HG02943 (cell line): ENCODE results near the gene PTH1R.

ENCODE experiments used
- ATAC-seq: cut with Tn5 transposase; IDR thresholded peaks from one replicate; pipeline ENCODE4 v1.9.1; 2021; ENCODE audit warnings: mild to moderate bottlenecking, low read depth, moderate library complexity; ENCODE audit not compliant: unreplicated experiment

The PTH1R gene

DNA sequence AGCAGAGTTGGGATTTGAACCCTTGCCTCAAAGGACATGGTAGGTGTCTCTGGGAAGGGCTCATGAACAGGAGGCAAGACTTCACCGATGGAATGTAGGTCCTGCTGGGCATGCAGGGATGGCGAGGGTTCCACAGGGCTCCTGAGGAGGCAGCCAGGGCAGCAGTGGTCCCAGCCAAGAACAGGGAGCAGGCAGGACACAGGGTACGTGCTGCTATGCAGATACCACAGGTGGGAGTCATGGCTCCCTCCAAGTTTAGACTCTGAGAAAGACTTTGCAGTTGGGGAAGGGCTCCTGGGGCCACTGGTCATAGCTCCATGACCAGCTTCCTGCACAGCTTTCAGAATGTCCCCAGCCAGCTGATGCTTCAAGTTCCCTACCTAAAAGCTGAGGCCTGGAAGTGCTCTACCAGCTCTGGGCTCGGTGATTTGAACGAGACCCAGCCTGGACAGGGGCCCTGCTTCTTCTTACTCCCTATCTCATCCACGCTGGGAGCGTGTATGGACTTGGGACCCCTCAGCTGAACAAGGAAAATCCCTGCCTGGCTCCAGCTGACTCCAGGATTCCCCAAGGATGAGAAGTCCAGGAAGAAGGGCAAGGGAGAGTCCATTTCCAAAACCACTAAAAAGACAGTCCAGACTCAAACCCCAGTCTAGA, 15.0 kb upstream of the PTH1R start:
- no peak for ATAC-seq

DNA sequence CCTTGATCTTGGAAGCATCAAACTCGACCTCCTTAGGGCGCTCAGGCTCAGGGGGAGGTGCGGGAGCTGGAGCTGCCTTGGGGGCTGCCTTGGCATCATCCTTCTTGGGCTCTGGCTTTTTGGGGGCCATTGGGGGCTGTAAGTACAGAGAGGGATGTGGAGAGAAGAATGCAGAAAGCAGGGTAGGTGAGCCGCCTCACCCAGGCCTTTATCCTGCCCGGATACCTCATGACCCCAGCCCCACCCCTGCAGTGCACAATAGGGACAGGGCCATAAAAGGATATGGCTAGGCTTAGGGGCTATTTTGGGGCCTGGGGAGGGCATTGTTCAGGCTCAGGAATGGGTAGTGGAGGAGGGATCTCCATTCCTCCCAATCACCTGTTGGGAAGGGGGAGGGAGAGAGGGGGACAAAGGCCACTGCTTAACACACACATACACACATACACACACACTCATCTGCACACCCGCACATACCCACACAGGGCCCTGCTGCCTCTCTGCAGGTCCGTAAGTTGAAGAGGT, 14.2 kb upstream of the PTH1R start, which contains the start of gene MYL3:
TSS of gene MYL3 (minus strand) at position 184 of the 522 bp plus-strand sequence. CDS start at position 130, 54 bp downstream.
- ATAC-seq = no peak

DNA sequence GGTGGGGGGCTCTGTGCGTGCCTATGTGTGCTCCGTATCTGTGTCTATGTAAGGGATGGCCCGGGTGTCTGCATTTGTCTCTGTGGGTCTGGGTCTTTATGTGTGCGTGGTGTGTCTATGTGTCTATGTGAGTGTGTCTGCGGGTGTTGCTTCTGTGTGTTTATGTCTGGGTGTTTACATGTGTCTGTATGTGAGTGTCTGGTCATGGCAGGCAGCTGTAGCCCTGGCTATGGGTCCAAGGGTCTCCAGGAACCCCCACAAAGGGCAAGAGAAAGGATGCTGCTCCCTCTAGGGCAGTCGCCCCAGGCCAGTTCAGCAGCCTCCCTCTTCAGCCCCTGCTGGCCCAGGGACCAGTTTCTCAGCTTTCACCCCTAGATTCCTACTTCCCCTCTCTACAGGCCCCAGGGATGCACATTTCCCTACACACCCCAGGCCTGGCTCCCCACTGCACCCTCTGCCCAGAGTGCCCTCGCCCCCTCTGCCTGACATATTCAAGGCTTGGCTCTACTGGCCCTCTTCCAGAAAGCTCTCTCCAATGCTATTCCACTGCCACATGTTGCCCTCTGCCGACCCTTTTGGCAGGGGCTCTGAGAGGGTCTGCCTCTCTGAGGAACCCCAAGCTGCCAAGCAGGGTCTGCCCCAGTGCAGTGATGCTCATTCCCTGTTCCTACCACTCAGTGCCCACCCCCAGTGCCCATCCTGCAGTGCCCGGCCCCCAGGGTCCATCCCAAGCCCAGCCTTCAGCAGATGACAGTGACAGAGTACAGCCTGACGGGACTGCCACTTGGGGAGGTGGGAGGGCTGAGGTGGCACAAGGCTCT, 13.2 kb upstream of the PTH1R start:
- no peak for ATAC-seq

DNA sequence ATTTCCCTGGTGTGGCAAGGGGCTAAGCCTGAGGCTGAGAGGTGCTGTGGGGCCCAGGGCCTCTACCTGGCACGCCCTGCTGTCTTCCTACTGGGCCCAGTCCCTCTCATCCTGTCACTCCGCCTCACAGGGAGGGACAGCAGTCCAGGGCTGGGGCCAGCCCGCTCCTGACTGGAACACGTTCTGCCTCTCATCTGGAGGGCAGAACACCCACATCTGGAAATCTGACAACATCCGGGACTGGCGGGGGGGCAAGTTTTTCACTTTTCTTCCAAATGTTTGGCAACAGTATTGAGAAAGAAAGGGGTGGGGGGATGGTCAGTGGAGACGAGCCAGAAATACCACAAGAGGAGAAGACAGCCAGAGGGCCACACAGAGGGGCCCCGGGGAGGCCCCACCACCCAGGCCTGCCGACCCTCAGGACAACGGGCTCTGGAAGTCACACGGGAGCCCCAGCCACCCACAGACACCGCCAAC, 12.5 kb upstream of the PTH1R start:
- no peak for ATAC-seq

DNA sequence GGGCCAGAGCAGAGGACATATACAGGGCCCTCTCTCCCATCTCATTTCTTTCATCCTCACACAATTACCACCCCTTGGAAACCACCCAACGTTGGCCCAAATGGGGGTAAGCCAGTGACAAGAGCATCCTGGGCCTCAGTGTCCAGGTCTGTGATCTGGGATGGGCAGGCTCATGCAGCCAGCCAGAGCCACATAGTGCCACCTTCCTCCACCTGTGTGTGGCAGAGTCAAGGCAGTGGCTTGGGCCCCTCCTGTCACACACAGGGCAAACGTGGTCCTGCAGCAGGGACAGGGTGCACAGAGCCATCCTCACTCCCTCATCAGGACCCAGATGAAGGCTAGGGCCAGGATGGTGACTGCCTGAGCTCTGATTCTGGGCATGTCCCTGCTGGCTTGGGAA, 12.0 kb upstream of the PTH1R start:
- ATAC-seq = no peak

DNA sequence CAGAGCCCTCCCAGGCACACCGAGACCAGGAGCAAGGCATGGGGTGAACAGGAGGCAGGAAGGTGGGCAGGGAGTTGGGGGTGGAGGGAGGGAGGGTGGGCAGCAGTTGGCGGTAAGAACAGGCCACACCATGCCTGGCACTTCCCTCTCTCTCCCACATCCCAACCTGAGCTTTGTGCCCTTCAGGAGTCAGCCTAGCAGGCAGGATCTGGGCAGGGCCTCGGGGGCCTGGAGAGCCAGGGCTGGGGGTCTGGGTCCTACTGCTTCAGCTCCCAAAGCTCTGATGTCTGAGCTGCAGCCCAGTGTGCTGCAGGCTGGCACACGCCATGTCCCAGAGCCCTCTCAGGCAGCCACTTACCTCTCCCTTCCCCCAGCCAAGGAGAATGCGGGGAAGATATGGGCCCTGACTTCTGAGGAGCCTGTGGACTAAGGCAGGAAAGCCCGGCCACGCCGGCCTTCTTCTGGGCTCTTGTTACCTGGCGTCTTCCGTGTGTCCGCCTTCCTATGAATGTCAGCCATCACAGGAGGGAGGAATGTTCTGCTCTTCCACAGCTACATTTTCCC, 11.4 kb upstream of the PTH1R start:
- ATAC-seq = no peak

DNA sequence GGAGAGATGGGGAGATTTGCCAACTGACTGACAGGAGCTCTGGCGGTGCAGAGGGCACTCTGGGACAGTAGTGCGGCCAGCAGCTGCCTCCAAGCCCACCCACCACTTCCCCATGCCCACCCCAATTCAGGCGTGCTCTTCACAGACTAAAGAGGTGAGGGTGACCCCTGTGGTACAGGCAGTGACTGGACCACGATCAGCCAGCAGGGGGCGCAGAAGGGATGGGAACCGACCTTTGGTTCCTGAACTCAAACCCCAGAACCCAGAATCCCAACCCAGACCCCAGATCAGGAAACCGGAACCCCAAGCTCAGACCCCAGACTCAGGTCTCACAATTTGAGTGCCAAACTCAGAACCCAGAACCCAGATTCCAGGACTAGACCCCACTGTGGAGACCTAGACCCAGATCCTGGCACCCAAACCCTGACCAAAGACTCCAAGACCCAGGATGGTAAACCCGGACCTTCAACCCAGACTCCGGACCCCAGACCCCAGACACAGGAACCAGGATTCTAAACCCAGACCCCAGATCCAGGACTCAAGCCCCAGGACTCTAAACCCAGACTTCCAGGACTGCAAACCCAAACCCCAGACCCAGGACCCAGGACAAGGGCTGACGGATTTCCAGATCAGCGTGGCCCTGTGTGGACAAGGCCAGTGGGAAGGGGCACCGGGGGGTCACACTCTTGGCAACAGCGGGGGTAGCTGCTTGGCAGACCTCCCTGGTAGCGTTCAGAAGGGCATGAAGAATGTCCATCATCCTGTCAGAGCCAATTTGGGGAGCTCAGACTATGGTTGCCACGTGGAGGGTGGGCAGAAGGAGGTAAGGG, 10.6 kb upstream of the PTH1R start:
- no peak for ATAC-seq

DNA sequence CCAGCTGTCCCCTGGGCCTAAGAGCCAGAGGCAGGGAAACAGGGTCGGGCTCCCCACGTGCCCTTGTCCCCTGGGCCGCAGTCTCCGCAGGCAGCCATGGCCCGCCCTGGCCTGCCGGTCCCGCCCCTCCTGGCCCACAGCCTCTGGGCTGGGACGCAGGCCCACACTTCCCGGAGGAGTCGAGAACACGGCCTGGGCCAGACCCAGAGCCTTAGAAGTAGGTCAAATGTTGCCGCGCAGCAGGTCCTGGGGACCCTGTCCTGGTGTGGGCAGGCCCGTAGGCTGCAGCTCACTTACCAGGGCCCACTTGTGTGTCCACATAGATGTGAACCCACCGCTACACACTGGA, 10.0 kb upstream of the PTH1R start:
- ATAC-seq = no peak

DNA sequence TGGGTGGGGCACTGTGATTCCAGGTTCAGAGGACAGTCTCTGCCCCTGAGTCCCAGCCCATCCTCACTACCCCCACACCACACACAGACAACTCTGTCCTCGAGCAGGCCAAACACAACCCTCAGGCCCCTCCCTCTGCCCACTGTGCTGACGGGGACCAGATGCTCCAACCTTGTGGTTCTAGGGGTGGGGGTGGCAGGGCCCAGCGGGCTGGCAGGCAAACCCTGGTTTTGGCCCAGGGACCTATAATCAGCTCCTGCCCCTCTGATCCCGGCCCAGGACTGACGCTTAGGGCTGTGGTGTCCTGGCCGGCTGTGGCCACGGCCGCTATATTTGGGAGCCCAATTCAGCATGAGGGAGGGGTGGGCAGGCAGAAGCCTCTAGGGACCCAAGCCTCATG, 9.2 kb upstream of the PTH1R start:
- ATAC-seq = no peak

DNA sequence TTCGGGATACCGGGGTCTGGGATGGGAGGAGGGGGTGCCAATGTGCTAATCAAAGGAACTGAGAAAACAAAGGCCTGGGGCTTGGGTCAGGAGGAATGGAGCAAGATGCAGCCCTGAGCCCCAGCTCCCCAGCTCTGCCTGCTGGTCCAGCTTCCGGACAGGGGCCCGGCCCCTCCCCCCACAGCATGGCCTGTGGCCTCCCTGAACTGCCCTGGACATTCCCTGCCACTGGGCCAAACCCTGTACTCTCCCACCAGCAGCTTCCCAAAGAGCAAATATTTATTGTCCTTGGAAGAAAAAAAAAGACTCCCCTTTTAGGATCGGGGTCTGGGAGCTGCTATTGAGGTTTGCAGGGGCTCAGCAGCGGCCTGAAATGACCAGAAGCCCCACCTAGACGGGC, 8.6 kb upstream of the PTH1R start:
- ATAC-seq = no peak

DNA sequence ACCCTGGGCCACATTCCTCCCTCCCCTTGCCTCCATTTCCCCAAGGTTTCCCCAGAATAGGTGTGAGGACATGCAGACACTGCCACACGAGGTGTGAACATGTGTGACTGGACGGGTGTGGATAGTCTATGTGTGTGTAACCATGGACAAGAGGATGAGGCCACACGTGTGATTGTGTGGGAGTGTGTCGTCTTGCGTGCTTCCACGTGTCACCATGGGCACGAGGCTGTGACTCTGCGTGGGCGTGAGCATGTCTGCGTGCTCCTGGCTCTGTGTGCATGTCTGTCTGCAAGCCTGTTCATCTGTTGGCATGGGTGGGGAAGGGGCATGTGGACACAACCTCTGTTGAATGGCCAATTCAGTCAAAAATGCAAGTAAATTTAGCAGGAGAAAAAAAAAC, 8.1 kb upstream of the PTH1R start:
- ATAC-seq = no peak

DNA sequence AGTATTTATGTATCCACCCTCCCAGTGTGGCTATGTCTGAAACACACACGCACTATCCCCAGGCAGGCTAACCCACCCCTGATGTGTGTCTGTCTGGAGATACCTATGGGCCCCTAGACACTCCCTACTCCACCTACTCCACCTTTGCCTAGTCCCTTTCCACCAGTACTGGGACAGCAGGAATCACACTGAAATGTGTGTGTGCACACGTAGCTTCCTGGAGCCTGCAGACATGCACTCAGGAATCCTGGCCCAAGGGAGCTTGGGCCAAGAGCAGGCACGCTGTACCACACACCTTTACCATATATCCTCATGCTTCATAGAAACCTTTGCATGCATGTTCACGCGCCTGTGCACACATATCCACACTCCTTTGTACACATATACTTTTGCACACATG, 6.9 kb upstream of the PTH1R start:
- no peak for ATAC-seq

DNA sequence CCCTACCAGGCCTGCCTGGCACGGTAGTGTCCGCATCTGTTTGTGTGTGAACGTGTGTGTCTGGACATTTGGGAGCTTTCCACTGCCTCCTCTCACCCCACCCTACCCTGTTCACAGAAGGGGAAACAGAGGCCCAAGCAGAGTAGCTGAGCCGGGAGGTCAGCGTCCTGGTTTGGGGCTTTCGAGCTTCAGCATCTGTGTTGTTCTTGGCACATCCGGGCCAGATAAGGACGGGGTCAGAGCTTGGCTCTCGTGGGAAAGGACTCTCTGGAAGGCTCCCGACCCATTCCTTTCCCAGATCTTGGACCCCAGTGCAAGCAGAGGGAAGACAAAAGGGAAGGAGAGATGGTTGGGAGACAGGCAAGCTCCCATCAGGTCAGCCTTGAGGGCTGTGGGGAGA, 6.3 kb upstream of the PTH1R start:
- no peak for ATAC-seq

DNA sequence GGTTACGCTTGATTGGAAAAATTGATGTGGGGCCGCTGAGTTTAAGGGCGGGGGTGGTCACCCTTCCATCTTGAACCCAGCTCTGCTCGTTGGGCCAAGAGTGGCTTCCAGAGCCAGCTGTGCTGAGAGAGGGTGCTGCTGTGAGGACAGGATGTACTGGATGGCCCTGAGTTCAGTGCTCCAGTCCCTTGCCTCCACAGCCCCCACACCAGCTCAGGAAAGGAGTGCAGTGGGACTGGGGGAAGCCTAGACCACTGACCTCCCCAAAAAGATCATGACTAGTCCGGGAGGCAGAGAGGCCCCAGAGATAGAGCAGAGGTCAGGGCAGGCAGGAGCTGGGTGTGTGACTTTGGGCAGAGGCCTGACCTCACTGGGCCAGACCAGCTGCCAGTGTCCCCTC, 4.0 kb upstream of the PTH1R start:
- no peak for ATAC-seq

DNA sequence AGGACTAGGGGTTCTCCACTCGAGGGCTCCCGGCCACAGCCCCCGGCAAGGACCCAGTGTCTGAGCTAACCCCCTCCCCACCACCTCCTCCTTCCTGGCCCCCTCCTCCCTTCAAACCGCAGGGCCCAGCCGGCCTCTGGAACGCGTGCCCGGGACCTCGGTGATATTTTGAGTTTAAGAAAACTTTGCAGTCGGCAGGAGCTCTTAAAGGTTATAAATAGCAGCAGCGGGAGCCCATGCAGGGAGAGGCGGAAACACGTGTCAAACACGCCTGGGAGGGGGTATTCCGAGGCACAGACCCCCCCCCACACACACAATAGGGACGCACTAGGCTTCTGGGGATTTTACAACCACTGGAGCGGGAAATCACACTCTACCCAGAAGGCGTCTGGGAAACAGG, 3.1 kb upstream of the PTH1R start:
- no peak for ATAC-seq

DNA sequence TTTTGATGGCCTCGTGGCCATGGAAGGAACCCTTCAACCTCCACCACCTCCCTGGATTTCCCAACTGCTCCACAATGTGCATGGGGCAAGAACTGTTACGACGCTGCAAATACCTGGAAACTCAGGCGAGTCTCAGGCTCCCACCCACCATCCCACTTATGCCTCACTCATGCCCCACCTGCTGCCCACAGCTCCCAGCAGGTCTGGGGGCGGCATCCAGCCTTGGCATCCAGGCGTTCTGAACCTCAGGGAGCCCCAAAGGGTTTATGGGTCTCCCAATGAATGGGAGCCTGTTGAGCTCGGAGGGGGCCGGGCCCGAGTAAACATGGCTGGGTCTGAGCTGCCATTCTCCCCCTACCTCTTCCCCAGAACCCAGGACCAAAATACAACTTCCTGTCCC, 2.0 kb upstream of the PTH1R start:
- ATAC-seq = no peak

DNA sequence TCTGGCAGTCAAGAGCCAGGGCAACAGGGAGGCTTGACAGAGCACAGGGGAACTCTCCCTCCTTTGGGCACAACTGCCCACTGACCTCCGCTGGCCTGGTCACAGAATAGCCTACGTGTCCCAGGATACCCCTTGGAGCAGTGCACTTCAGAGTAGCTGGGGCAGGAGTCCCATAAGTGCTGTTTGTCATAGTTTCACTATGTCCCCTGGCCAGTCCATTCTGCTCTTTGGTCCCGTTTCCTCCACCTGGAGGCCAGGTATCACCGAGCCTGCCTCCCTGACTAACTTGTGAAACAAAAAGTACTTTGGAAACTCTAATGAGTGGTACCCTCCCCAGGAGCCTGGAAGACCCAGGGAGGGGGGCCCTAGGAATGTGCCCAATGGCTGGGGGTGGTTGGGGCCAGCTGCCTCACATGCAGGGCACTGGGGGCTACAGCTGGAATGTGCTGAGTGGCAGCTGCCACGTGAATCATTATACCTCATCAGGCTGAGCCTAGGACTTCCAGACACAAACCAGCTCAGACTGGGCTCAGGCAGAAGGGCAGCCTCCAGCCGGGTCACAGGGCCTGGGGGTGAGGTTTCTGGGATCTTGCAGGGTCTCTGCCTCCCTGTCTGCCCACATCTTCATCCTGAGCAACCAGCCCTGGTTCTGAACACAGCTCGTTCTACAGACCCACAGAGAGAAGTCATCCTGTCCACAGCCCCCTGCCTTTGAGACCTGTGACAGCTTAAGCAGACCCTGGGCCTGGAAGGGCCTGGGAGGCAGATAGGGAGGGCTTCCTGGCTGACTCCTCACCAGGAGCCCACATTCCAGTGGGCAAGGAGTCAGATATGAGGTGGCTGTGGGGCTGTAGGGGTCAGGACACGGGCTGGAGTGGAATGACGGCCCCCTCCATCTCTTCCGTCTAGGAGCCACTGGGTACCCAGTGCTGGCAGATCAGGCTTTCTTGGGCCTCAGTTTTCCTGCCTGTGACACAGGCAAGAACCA, 914 bp upstream of the PTH1R start:
- no peak for ATAC-seq

DNA sequence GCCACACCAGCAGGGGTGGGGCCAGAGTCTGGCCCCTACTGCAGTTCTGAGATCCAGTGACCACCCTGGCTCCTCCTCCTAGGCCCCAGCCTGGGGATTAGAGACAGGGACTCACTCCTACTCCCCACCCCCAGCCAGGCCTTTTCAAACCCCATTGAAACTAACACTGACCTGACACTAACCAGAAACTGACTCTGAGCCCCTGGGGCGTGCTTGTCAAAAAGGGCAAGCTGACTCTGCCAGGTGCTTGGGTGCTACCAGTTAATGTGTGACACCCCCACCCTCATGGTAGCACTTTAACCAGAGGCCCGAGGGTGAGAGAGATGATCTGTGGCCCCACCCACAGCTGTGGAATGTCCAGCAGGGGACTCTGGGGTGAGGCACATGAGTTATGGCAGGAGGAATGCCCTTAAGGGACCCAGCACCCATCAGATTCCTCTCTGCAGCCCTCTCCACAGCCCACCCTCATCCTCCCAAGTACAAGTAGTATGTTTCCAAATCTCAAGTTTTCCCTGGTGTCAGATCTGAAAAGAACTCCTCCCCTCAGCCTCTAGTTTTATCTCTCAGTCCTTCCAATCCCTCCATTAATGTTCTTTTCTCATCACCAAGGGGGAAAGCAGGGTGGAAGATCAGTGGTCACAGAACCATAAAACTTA, 1.4 kb downstream of the PTH1R start:
- peak; percentile 50 for ATAC-seq
